Naive B cell (primary cell): ENCODE data around the gene PAQR7. TPM values are rescaled to one million over a fixed set of nuclear protein-coding genes. Genes with fewer than 3 reads are reported as not detected.

Experiments
- ATAC-seq, 2 donors: fragments of 150-1000 bp; cut with Tn5 transposase; 2 replicates each; pipeline ENCODE4 v1.10.0; 2021; ENCODE audit warnings: low read depth in 2 of 2, mild to moderate bottlenecking in 2 of 2, moderate library complexity in 2 of 2
- DNase-seq: peaks from one replicate; pipeline ENCODE4 v3.0.0; 2022
- H3K27ac Mint-ChIP-seq, 6 donors: one replicate each; pipeline ENCODE4 v1.8.0; 2020 to 2022; ENCODE audit warnings: mild to moderate bottlenecking in 6 of 6, mixed read lengths in 6 of 6, moderate library complexity in 5 of 6, inconsistent platforms in 2 of 6
- H3K27me3 Mint-ChIP-seq, 3 donors: one replicate each; pipeline ENCODE4 v1.8.0; 2021 to 2022; ENCODE audit warnings: mixed read lengths in 3 of 3, mild to moderate bottlenecking in 1 of 3
- H3K36me3 Mint-ChIP-seq, 2 donors: one replicate each; pipeline ENCODE4 v1.8.0; 2020 to 2022; ENCODE audit warnings: mixed read lengths in 2 of 2, inconsistent platforms in 1 of 2, mild to moderate bottlenecking in 1 of 2
- H3K4me1 Mint-ChIP-seq, 3 donors: one replicate each; pipeline ENCODE4 v1.8.0; 2020 to 2022; ENCODE audit warnings: mixed read lengths in 3 of 3, inconsistent platforms in 1 of 3, mild to moderate bottlenecking in 1 of 3, moderate library complexity in 1 of 3
- H3K4me3 Mint-ChIP-seq, 8 donors: one replicate each; pipeline ENCODE4 v1.8.0; 2020 to 2022; ENCODE audit warnings: mild to moderate bottlenecking in 8 of 8, mixed read lengths in 8 of 8, moderate library complexity in 8 of 8, inconsistent platforms in 2 of 8
- H3K9me3 Mint-ChIP-seq, 7 donors: one replicate each; pipeline ENCODE4 v1.8.0; 2020 to 2022; ENCODE audit warnings: mixed read lengths in 7 of 7, mild to moderate bottlenecking in 5 of 7, inconsistent platforms in 2 of 7, moderate library complexity in 1 of 7
- polyA plus RNA-seq, 6 donors: library from polyadenylated mRNA; unstranded; fragments of 300-500 nt; fragmentation: Illumina TruSeq; gene quantifications; one replicate each; pipeline ENCODE4 v1.2.3, GENCODE V29; 2021; ENCODE audit warnings: low read depth in 6 of 6

Gene PAQR7
- polyA plus RNA-seq, 6 donors from 2014 or later = 0.08 to 0.24 (median 0.12) TPM; not detected in 2

DNA sequence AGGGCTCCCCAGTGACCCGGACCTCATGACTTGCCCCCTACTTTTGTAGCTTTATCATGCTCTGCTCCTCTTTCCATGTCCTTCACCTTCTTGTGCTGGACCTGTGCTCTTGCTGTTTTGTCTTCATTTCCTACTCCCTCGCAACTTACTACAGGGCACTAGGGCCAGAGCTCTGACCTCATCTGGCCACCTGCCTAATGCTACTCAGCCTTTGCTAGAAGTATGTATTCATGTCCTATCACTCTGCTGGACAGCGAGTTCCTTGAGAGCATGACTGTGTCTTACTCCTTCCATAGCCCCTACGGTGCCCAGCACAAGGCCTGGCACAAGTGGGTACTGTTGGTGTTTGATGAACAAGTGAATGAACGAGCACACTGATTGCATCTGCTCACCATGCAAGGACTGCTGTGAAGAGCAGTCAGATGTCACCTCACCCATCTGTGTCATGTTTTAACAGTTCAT, 53.8 kb downstream of the PAQR7 start:
- no peaks in the 10 kb centered on the region for H3K36me3 Mint-ChIP-seq
- peaks cover 34 to 43% (median 35%) of the 10 kb centered on the region in 3 donors for H3K4me1 Mint-ChIP-seq

GRCh38 chr1:25821112-25821476, 54.4 kb downstream of the PAQR7 start:
- Mint-ChIP-seq H3K27me3 (no peaks in the 10 kb centered on the region), H3K9me3 (no peaks in the 10 kb centered on the region), H3K27ac (peak overlapping the region; percentile 81 to 97 (median 96)), H3K4me3 (peak overlapping the region; percentile 85 to 99 (median 94)), H3K4me1 (peaks cover 32 to 43% (median 35%) of the 10 kb centered on the region in 3 donors), H3K36me3 (no peaks in the 10 kb centered on the region)
- ATAC-seq (no peak), DNase-seq (no peak)

More for the DNA sequence above, 53.8 kb downstream of the PAQR7 start:
- no peaks in the 10 kb centered on the region for H3K27me3 Mint-ChIP-seq
- peak overlapping the region in 4 of 6 donors; percentile 19 to 96 (median 42) for H3K27ac Mint-ChIP-seq
- ATAC-seq (no peak), DNase-seq (no peak)
- peak overlapping the region; percentile 67 to 99 (median 94) for H3K4me3 Mint-ChIP-seq
- no peaks in the 10 kb centered on the region for H3K9me3 Mint-ChIP-seq

DNA sequence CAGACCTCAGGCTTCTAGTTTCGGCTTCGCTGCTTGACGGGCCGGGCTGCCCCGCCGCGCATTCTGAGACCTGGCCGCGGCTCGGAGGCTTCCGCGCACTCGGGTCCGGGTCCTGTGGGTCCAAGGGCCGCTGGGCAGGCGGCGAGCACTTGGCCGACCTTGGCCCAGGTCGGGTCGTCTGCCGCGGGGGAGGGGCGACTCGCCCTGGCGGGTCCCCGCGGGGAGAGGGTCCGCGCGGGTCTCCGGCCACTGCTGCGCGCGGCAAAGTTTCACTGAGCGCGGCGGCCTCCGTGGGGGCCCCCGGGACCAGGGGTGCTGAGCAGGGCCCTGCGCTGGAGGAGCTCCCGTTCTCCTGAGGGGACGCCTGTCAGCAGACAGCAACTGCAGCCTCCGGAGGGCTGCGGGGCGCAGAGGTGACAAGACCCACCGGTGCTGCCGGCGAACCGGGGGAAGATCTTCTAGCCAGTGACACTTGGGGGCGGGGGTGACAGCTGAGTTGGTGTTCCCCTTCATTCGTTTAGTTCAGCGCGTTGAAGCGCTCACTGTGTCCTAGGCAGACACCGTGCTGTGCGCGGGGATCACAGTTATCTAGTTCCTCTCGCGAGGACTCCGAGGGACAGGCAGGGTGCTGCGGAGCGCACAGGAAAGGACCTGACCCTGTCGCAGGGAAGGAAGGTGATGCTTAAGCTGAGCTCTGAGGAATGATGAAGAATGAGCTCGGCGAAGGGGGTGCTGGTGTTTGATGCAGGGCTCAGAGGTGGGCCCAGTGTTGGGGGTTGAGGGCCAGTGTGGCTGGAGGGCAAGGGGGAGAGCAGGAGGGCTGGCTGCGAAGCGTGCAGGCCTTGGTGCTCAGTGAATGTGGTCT, 55.0 kb downstream of the PAQR7 start:
- peak overlapping the region; percentile 85 to 99 (median 97) for H3K4me3 Mint-ChIP-seq

GRCh38 chr1:25819491-25820246, 55.8 kb downstream of the PAQR7 start, which contains the start of gene MTFR1L:
MTFR1L (plus strand) TSS chr1:25819954; CDS start chr1:25823105, 3,151 bp downstream.
- peak; percentile 83 to 87 for ATAC-seq
- Mint-ChIP-seq H3K27ac (peak within 1 kb of the TSS; percentile 81 to 97 (median 96)), H3K4me3 (peak within 1 kb of the TSS; percentile 85 to 99 (median 97)), H3K36me3 (no peaks in the 10 kb centered on the region), H3K4me1 (peaks cover 34 to 43% (median 35%) of the 10 kb centered on the region in 3 donors), H3K9me3 (no peaks in the 10 kb centered on the region), H3K27me3 (no peaks in the 10 kb centered on the region)
- peak; percentile 90 for DNase-seq

More for the DNA sequence above, 55.0 kb downstream of the PAQR7 start:
- Mint-ChIP-seq H3K27me3 (no peaks in the 10 kb centered on the region), H3K36me3 (no peaks in the 10 kb centered on the region), H3K4me1 (peaks cover 31 to 43% (median 35%) of the 10 kb centered on the region in 3 donors), H3K27ac (peak overlapping the region; percentile 81 to 97 (median 96)), H3K9me3 (no peaks in the 10 kb centered on the region)
- ATAC-seq (peak; percentile 72 to 76), DNase-seq (peak; percentile 57)

DNA sequence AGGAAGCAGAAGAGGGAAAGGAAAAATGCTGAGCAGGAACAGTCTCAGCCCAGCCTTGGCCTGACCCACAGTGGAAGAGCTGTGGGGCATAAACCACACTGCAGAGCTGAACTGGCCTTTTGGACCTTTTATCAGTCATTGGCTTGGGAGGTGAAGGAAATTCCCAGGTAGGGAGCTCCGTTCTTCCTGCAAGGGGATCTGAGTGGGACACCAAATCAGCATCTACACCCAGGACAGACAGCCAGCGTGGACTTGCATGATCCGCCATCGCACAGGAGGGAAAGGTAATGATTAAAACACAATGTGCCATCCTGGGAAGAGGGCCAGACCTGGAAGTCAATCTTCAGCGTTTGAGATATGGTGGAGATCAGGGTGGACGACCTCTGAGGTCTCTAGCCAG, 56.9 kb downstream of the PAQR7 start:
- Mint-ChIP-seq H3K36me3 (no peaks in the 10 kb centered on the region), H3K4me3 (peak overlapping the region; percentile 85 to 99 (median 94)), H3K27me3 (no peaks in the 10 kb centered on the region), H3K9me3 (no peaks in the 10 kb centered on the region), H3K4me1 (peaks cover 34 to 37% (median 35%) of the 10 kb centered on the region in 3 donors), H3K27ac (peak overlapping the region in 4 of 6 donors; percentile 7 to 96 (median 15))
- DNase-seq (no peak), ATAC-seq (no peak)

- Mint-ChIP-seq H3K9me3 (no peaks in the 10 kb centered on the region), H3K36me3 (no peaks in the 10 kb centered on the region), H3K27ac (peak overlapping the region in 5 of 6 donors; percentile 7 to 59 (median 20)), H3K4me1 (peaks cover 34 to 37% (median 35%) of the 10 kb centered on the region in 3 donors), H3K4me3 (peak overlapping the region; percentile 83 to 99 (median 92)), H3K27me3 (no peaks in the 10 kb centered on the region)
- ATAC-seq (no peak), DNase-seq (no peak)
These were observed 57.5 kb downstream of the PAQR7 start for GRCh38 chr1:25817840-25818501.

- H3K4me1 Mint-ChIP-seq = peaks cover 23 to 25% (median 24%) of the 10 kb centered on the region in 3 donors
- DNase-seq (no peak), ATAC-seq (no peak)
- no peaks in the 10 kb centered on the region for H3K27me3 Mint-ChIP-seq
- no peaks in the 10 kb centered on the region for H3K9me3 Mint-ChIP-seq
- H3K36me3 Mint-ChIP-seq = no peaks in the 10 kb centered on the region
- peak overlapping the region in 1 of 8 donors; percentile 18 for H3K4me3 Mint-ChIP-seq
- H3K27ac Mint-ChIP-seq = no peak overlapping the region
These were observed 59.3 kb downstream of the PAQR7 start for GRCh38 chr1:25816112-25816718.

DNA sequence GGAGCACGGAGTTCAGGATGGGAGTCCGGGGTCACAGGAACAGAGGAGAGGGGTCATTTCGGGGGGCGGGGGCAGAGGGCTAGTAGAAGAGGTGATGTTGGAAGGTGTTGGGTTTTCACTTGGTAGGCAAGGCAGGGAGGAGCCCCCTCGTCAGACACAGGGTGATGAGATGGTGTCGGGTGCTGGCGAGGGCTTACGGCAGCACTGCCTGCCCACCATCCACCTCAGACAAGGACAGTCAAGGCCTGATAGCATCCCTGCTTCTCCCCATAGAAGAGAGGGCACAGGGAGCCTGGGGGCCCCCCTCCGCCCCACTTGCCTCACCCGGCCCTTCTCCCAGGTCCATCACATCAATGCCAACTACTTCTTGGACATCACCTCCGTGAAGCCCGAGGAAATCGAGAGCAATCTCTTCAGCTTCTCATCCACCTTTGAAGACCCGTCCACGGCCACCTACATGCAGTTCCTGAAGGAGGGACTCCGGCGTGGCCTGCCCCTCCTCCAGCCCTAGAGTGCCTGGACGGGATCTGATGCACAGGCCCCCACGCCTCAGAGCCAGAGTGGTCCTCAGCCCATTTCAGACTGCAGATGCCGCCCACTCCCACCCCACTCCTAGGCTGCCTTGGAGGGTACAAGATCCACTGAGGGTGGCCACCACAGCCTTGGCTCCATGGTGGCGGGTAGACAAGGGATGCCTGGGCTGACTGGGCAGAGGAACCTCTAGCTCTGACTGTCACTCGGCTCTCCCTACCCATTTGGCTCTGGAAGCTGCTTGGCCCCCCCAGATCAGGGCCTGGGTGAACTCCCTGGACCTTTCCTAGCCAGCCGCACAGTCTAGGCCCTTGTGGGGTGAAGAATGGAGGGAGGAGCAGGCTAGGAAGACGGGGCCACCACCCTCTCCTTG, 60.0 kb downstream of the PAQR7 start:
- Mint-ChIP-seq H3K27ac (peak overlapping the region in 1 of 6 donors; percentile 22), H3K4me1 (peaks cover 15 to 24% (median 24%) of the 10 kb centered on the region in 3 donors), H3K4me3 (peak overlapping the region in 2 of 8 donors; percentile 3 to 8), H3K9me3 (no peaks in the 10 kb centered on the region), H3K27me3 (no peaks in the 10 kb centered on the region), H3K36me3 (no peaks in the 10 kb centered on the region)
- no peak for DNase-seq
- no peak for ATAC-seq

DNA sequence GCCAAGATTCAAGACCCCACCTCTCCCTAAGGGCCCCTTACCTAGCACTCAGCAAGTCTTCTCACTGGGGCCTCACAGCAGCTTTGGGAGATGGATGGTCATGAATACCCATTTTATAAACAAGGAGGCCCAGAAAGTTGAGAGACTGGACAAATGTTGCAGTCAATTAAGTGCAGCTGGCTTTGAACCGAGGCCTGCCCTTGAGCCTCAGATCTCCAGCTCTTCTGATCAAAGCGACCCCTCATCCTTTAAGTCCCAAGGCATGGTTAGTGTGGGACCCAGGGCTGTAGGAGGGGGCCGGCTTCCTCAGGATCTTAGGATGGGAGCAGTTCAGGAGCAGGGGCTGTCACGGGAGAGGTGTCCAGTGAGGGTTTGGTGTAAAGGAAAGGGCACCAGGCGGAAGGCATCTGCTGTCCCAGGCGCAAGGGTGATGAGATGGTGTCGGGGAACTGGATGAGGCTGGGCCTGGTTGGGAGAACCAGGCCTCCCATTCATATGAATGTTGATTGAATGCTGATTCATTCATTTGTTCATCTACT, 60.9 kb downstream of the PAQR7 start:
- Mint-ChIP-seq H3K27me3 (no peaks in the 10 kb centered on the region), H3K4me1 (peaks cover 19 to 32% (median 31%) of the 10 kb centered on the region in 3 donors), H3K36me3 (no peaks in the 10 kb centered on the region), H3K9me3 (no peaks in the 10 kb centered on the region), H3K4me3 (peak overlapping the region in 1 of 8 donors; percentile 19), H3K27ac (peak overlapping the region in 1 of 6 donors; percentile 47)
- DNase-seq (no peak), ATAC-seq (no peak)

- Mint-ChIP-seq H3K36me3 (no peaks in the 10 kb centered on the region), H3K27me3 (no peaks in the 10 kb centered on the region), H3K4me1 (peaks cover 19 to 31% (median 30%) of the 10 kb centered on the region in 3 donors), H3K27ac (no peak overlapping the region), H3K4me3 (no peak overlapping the region), H3K9me3 (no peaks in the 10 kb centered on the region)
- no peak for ATAC-seq
- no peak for DNase-seq
These were observed 61.6 kb downstream of the PAQR7 start for GRCh38 chr1:25813734-25814471.

- Mint-ChIP-seq H3K4me3 (peak overlapping the region in 1 of 8 donors; percentile 18), H3K36me3 (no peaks in the 10 kb centered on the region), H3K9me3 (no peaks in the 10 kb centered on the region), H3K4me1 (peaks cover 17 to 25% (median 24%) of the 10 kb centered on the region in 3 donors), H3K27me3 (no peaks in the 10 kb centered on the region), H3K27ac (no peak overlapping the region)
- DNase-seq (no peak), ATAC-seq (no peak)
These were observed 62.3 kb downstream of the PAQR7 start for GRCh38 chr1:25813071-25813733.
